ENCODE results near the gene LY6G6F. TPM values are rescaled to one million over a fixed set of nuclear protein-coding genes. Genes with fewer than 3 reads are reported as not detected.

LY6G6F gene, protein sequence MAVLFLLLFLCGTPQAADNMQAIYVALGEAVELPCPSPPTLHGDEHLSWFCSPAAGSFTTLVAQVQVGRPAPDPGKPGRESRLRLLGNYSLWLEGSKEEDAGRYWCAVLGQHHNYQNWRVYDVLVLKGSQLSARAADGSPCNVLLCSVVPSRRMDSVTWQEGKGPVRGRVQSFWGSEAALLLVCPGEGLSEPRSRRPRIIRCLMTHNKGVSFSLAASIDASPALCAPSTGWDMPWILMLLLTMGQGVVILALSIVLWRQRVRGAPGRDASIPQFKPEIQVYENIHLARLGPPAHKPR
- polyA plus RNA-seq (2012; ENCODE audit: insufficient read length, low read depth) = not detected

DNA sequence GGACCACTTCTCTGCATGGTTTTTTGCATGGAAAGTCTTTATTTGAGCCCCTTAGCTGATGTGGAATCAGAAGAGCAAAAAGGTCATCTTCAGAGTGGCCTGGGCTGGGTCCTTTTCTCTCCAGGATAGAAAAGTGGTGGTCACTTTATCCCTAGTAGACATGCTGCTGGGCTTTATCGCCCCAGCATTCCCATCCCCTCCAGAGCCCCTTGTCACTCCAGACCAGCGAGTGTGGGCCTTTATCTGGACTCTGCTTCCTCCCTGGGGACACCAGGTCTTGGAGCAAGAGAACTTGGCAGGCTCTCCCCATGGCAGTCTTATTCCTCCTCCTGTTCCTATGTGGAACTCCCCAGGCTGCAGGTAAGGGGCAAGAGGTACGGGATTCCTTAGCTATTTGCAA, at the start of gene LY6G6F:
Gene LY6G6F, plus strand, starts transcription at position 268 of the 400 bp plus-strand sequence. Its CDS starts 41 bp downstream, at position 309.
- TF ChIP-seq FOXP2 (optimal IDR thresholded peaks at IDR 0.05; ENCODE audit: borderline replicate concordance, extremely low read depth, extremely low read length, insufficient read depth) (no peak), POLR2AphosphoS5 (IDR thresholded peaks at IDR 0.05; ENCODE audit: low read depth, low read length) (no peak), TAF1 (IDR thresholded peaks at IDR 0.05; ENCODE audit: borderline replicate concordance, insufficient read depth, low read length) (no peak), SIN3A (IDR thresholded peaks at IDR 0.05; ENCODE audit: borderline replicate concordance, insufficient read depth, low read length) (no peak)
- TF ChIP-seq, protein P1, sequence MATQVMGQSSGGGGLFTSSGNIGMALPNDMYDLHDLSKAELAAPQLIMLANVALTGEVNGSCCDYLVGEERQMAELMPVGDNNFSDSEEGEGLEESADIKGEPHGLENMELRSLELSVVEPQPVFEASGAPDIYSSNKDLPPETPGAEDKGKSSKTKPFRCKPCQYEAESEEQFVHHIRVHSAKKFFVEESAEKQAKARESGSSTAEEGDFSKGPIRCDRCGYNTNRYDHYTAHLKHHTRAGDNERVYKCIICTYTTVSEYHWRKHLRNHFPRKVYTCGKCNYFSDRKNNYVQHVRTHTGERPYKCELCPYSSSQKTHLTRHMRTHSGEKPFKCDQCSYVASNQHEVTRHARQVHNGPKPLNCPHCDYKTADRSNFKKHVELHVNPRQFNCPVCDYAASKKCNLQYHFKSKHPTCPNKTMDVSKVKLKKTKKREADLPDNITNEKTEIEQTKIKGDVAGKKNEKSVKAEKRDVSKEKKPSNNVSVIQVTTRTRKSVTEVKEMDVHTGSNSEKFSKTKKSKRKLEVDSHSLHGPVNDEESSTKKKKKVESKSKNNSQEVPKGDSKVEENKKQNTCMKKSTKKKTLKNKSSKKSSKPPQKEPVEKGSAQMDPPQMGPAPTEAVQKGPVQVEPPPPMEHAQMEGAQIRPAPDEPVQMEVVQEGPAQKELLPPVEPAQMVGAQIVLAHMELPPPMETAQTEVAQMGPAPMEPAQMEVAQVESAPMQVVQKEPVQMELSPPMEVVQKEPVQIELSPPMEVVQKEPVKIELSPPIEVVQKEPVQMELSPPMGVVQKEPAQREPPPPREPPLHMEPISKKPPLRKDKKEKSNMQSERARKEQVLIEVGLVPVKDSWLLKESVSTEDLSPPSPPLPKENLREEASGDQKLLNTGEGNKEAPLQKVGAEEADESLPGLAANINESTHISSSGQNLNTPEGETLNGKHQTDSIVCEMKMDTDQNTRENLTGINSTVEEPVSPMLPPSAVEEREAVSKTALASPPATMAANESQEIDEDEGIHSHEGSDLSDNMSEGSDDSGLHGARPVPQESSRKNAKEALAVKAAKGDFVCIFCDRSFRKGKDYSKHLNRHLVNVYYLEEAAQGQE (IDR thresholded peaks at IDR 0.05; ENCODE audit: insufficient read depth in 1 of 2, low read depth in 2 of 2, low read length in 2 of 2) = no peak

DNA sequence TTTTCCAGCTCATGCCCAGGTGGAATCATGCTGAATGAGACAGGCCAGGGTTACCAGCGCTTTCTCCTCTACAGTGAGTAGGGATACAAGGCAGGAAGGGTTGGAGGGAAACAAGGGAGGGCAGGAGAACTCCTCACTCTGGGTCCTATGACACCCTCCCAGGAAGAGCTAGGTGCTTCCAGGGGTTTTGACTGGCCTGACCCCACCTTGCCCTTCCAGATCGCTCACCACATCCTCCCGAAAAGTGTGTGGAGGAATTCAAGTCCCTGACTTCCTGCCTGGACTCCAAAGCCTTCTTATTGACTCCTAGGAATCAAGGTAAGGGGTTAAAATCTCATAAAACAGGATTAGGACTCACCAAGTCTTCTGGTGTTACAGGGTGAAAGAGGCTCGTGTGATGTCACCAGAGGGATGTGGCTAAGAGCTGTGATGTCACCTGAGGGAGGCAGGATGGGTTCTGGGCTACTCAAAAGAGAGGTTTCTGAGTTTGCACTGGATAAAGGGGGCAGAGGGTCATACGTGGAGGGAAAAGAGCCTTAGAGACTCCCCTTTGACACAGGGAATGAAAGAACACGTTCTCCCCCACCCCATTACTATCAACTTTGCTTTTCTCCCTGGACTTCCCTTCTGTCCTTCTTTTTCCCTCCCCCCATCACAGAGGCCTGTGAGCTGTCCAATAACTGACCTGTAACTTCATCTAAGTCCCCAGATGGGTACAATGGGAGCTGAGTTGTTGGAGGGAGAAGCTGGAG, 49.1 kb upstream of the LY6G6F start:
- TF ChIP-seq FOXP2 (optimal IDR thresholded peaks at IDR 0.05; ENCODE audit: borderline replicate concordance, extremely low read depth, extremely low read length, insufficient read depth) (no peak), POLR2AphosphoS5 (IDR thresholded peaks at IDR 0.05; ENCODE audit: low read depth, low read length) (no peak), SIN3A (IDR thresholded peaks at IDR 0.05; ENCODE audit: borderline replicate concordance, insufficient read depth, low read length) (no peak), TAF1 (IDR thresholded peaks at IDR 0.05; ENCODE audit: borderline replicate concordance, insufficient read depth, low read length) (no peak)
- TF ChIP-seq, protein P1 (IDR thresholded peaks at IDR 0.05; ENCODE audit: insufficient read depth in 1 of 2, low read depth in 2 of 2, low read length in 2 of 2) = peak in 1 of 2 experiments; percentile 46; a peak in 1 of 4 replicates

DNA sequence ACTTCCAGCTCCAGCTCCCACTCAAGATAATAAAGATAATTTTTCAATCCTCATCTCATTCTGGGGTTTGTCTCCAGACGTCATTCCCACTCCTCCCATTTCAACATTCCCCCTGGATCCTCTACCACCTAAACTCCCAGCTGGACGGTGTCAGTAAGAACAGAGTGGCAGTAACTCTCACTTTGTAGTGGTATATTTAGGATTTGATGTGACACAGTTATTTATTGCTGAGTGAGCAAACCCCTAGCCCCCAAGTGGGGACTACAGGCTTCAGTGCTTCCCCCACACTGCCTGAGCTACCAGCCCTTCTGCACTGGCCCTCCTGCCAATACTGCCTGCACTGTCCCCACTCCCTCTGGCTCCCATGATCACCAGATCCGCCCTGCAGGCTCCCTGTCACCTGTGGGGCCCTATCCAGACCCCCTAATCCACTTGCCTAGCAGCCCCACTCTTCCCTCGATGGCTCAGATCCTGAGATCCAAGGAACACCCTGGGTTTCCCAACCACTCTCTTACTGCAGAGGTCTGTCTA, 48.4 kb upstream of the LY6G6F start:
- no peak for TF ChIP-seq POLR2AphosphoS5 (IDR thresholded peaks at IDR 0.05; ENCODE audit: low read depth, low read length)
- no peak for TF ChIP-seq FOXP2 (optimal IDR thresholded peaks at IDR 0.05; ENCODE audit: borderline replicate concordance, extremely low read depth, extremely low read length, insufficient read depth)
- no peak for TF ChIP-seq TAF1 (IDR thresholded peaks at IDR 0.05; ENCODE audit: borderline replicate concordance, insufficient read depth, low read length)
- no peak for TF ChIP-seq SIN3A (IDR thresholded peaks at IDR 0.05; ENCODE audit: borderline replicate concordance, insufficient read depth, low read length)
- TF ChIP-seq, protein P1 (IDR thresholded peaks at IDR 0.05; ENCODE audit: insufficient read depth in 1 of 2, low read depth in 2 of 2, low read length in 2 of 2) = no peak

DNA sequence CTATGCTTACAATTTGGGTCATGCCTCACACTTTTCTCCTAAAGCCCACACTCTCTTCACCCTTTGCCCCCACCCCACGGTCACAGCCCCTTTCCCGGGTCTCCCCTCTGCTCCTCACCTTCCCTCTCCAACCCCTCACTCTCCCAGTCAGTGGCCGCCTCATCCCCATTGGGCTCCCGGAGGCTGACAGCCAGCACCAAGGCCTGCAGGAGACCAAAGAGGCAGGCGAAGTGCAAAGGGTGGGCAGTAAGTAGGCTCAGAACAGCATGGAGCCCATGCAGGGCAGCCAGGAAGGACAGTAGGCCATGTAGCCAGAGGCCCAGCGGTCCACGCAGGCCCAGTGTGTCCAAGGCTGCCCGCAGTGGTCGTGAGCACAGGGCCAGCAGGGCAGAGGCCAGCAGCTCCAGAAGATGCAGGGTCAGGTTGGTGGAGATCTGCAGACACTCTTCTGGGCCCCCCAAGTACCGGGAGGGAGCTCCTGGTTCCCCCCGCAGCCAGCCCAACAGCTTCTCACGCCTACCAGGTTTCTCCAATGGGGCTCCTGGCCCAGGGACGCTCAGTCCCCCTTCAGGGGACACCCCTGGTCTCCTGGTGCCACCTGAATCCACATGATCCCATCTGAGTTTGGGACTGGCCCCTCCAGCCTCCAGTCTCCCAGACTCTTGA, 47.5 kb upstream of the LY6G6F start:
- TF ChIP-seq TAF1 (IDR thresholded peaks at IDR 0.05; ENCODE audit: borderline replicate concordance, insufficient read depth, low read length) (no peak), POLR2AphosphoS5 (IDR thresholded peaks at IDR 0.05; ENCODE audit: low read depth, low read length) (no peak; the same call in 1 of the 2 replicates)
